ENCODE results near the gene PCSK2.

DNA sequence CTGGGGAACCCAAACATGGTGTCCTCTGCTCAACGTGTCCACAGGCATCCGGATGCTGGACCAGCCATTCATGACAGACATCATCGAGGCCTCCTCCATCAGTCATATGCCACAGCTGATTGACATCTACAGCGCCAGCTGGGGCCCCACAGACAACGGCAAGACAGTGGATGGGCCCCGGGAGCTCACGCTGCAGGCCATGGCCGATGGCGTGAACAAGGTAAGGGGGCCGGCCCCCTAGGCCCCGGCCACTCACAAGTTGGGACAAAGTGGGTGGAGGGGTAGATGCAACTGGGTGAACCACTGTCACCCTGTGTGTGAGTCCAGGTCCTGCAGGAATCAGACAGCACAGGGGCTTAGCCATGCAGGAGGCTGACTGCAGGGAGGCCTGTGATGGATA, 209.8 kb downstream of the PCSK2 start:
- TF ChIP-seq CTCF (IDR thresholded peaks at IDR 0.05; ENCODE audit: low read depth, low read length, poor library complexity, severe bottlenecking) (no peak), EZH2phosphoT487 (IDR thresholded peaks at IDR 0.05; ENCODE audit: borderline replicate concordance, low read length) (no peak)
